HepG2 (cell line): ENCODE data around the gene SLC23A3.

Experiments
- CBX1 ChIP-seq: IDR thresholded peaks from one replicate; pipeline ENCODE4 v1.6.1; 2016; ENCODE audit warnings: antibody characterized with exemption, low read depth
- ELF4 ChIP-seq: sonication (generic); formaldehyde crosslinking; IDR thresholded peaks from 2 replicates; pipeline ENCODE4 v1.5.0; 2020; ENCODE audit warnings: missing genetic modification reagents, mild to moderate bottlenecking, moderate library complexity, borderline replicate concordance
- JUND ChIP-seq: sonication (generic); formaldehyde crosslinking; IDR thresholded peaks from 2 replicates; pipeline ENCODE4 v1.8.0; 2022; ENCODE audit warnings: mild to moderate bottlenecking, missing genetic modification reagents
- MXI1 ChIP-seq: IDR thresholded peaks from 3 replicates; pipeline ENCODE4 v1.6.1; 2012; ENCODE audit warnings: low read depth, low read length, inconsistent platforms, borderline replicate concordance
- SNAPC2 ChIP-seq: sonication (generic); formaldehyde crosslinking; IDR thresholded peaks from 2 replicates; pipeline ENCODE4 v1.8.1; 2022; ENCODE audit warnings: mild to moderate bottlenecking, missing genetic modification reagents
- SPEN ChIP-seq: sonication (generic); formaldehyde crosslinking; IDR thresholded peaks from 2 replicates; pipeline ENCODE4 v1.5.1; 2020; ENCODE audit warnings: low read depth, mild to moderate bottlenecking, missing genetic modification reagents
- TF ChIP-seq, protein P1 (sequence below): sonication (generic); formaldehyde crosslinking; IDR thresholded peaks from 2 replicates; pipeline ENCODE4 v1.5.0; 2020; ENCODE audit warnings: mild to moderate bottlenecking, missing genetic modification reagents, moderate library complexity

DNA sequence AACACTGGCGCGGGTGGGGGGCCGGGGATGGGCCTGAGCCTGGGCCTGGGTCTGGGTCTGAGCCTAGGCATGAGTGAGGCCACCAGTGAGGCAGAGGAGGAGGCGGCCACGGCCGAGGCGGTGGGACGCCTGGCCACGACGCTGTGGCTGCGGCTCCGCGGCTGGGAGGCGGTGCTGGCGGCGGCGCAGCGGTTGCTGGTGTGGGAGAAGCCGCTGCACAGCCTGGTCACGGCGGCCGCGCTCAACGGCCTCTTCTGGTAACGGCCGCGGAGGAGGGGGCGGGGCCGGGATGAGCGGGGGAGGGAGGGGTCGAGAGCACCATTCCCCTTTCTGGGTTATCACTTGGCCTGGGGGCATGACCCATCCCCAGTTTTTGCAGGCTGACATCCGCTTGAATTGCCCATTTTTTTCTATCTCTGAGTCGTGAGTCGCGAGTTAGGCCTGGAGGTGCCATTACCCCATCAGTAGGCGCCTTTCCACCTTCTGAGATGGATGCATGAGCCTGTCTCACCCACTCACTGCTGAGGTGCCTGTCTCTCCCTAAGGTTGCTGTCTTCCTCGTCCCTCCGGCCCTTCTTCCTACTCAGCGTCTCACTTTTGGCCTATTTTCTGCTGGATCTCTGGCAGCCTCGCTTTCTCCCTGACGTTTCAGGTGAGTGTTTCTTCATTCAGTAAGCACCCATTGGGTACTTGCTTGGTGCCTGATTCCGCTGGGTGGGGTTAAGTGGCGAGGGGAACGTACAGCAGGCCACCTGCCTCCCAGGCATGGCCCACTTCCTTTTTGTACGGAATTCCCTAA is 8.7 kb upstream of the SLC23A3 start:
- TF ChIP-seq, protein P1, sequence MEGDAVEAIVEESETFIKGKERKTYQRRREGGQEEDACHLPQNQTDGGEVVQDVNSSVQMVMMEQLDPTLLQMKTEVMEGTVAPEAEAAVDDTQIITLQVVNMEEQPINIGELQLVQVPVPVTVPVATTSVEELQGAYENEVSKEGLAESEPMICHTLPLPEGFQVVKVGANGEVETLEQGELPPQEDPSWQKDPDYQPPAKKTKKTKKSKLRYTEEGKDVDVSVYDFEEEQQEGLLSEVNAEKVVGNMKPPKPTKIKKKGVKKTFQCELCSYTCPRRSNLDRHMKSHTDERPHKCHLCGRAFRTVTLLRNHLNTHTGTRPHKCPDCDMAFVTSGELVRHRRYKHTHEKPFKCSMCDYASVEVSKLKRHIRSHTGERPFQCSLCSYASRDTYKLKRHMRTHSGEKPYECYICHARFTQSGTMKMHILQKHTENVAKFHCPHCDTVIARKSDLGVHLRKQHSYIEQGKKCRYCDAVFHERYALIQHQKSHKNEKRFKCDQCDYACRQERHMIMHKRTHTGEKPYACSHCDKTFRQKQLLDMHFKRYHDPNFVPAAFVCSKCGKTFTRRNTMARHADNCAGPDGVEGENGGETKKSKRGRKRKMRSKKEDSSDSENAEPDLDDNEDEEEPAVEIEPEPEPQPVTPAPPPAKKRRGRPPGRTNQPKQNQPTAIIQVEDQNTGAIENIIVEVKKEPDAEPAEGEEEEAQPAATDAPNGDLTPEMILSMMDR, result no peak
- TF ChIP-seq SPEN (CRISPR knock-in tag), result no peak
- TF ChIP-seq MXI1, result no peak; the same call in 2 of the 3 replicates
- TF ChIP-seq SNAPC2 (CRISPR knock-in tag), result no peak
- no peak for TF ChIP-seq ELF4 (CRISPR knock-in tag)
- TF ChIP-seq CBX1, result peak; percentile 2
- TF ChIP-seq JUND, result no peak
